B cell (primary cell): ENCODE data around the gene TSC22D2.

Source experiments
- EZH2 ChIP-seq: IDR thresholded peaks from 2 replicates; pipeline ENCODE4 v1.6.1; 2012; ENCODE audit warnings: borderline replicate concordance, low read depth, mild to moderate bottlenecking, moderate library complexity, low read length; ENCODE audit not compliant: insufficient read depth, poor library complexity, severe bottlenecking
- TF ChIP-seq, protein P1 (sequence below): fragments of 200-600 bp; IDR thresholded peaks from one replicate; pipeline ENCODE4 v1.8.0; 2022; ENCODE audit warnings: antibody characterized with exemption, mild to moderate bottlenecking

DNA sequence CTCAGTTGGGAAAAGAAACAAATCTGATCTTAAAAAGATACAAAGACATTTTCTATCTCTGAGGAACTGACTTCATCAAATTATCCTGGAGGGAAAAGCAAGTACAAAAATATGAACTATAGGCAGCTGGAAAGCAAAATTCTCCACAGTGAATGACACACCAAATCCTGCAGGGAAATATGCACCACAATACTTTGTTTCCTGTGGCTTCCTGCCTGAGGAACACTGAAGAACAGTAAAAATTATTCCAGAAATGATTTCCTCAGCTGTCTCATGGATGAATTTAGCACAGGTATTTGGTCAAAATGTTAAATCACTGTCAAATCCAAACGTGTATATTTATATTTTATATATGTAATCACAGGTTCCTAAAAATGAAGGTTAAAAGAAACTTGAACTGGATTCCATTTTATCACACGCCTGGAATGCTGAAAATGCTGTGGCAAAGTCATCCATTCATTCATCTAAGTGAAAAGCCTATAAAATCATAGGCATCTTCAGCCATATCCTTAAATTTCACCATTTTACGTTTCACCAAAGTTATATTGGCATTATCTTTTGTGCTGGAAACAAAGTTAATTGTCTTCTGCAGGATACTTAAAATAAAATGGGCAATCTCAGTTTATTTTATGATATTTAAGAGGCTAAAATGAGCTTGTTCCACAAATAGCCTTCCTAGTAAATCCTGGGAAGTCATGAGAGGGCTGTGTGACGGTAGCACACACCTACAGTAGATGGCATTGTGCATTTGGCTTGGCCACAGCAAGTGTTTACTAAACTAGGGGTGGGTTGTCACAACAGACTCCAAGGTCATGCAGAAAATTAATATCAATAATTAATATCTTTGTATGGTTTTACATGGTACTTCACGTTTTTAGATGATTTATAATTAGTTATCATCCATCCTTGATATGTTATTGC, 19.3 kb upstream of the TSC22D2 start:
- TF ChIP-seq, protein P1, sequence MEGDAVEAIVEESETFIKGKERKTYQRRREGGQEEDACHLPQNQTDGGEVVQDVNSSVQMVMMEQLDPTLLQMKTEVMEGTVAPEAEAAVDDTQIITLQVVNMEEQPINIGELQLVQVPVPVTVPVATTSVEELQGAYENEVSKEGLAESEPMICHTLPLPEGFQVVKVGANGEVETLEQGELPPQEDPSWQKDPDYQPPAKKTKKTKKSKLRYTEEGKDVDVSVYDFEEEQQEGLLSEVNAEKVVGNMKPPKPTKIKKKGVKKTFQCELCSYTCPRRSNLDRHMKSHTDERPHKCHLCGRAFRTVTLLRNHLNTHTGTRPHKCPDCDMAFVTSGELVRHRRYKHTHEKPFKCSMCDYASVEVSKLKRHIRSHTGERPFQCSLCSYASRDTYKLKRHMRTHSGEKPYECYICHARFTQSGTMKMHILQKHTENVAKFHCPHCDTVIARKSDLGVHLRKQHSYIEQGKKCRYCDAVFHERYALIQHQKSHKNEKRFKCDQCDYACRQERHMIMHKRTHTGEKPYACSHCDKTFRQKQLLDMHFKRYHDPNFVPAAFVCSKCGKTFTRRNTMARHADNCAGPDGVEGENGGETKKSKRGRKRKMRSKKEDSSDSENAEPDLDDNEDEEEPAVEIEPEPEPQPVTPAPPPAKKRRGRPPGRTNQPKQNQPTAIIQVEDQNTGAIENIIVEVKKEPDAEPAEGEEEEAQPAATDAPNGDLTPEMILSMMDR, result no peak
- no peak for TF ChIP-seq EZH2
